Keratinocyte (primary cell): ENCODE measurements around the gene OR1N2. TPM values are rescaled to one million over a fixed set of nuclear protein-coding genes. Genes with fewer than 3 reads are reported as not detected.
"Not testable (repeated sequence)": the region's sequence is repeated elsewhere in the genome, so short reads cannot be mapped to it uniquely, and the experiment has no call there.

Source experiments
- DNase-seq: peaks from one replicate; pipeline ENCODE4 v3.0.0-alpha.2; 2011; ENCODE audit warnings: low read depth, missing footprints, low spot score
- FAIRE-seq: peaks from 2 replicates; lab custom pipeline; 2011; peaks lifted over from hg19 to GRCh38; lab: Jason Lieb, UNC
- H2AFZ ChIP-seq: 2 replicates; pipeline ENCODE4 v1.6.0; 2012; ENCODE audit warnings: low read length, control low read depth, inconsistent platforms; ENCODE audit not compliant: control insufficient read depth
- H3K27ac ChIP-seq: 2 replicates; pipeline ENCODE4 v1.5.1; 2011; ENCODE audit warnings: low read length; ENCODE audit not compliant: control insufficient read depth, insufficient read depth
- H3K27me3 ChIP-seq: 3 replicates; pipeline ENCODE4 v1.6.0; 2011; ENCODE audit warnings: low read length; ENCODE audit not compliant: control insufficient read depth, insufficient read depth; ENCODE audit errors: extremely low read depth
- H3K36me3 ChIP-seq, 2 experiments: 2 replicates in 1 of 2; 3 replicates in 1 of 2; pipeline ENCODE4 v1.5.1; 2011; ENCODE audit warnings: low read length in 2 of 2, mild to moderate bottlenecking in 1 of 2; ENCODE audit not compliant: control insufficient read depth in 2 of 2, insufficient read depth in 2 of 2; ENCODE audit errors: extremely low read depth in 1 of 2
- H3K4me1 ChIP-seq: 3 replicates; pipeline ENCODE4 v1.5.1; 2011; ENCODE audit warnings: low read length; ENCODE audit not compliant: control insufficient read depth, insufficient read depth; ENCODE audit errors: extremely low read depth
- H3K4me2 ChIP-seq: 3 replicates; pipeline ENCODE4 v1.6.0; 2011; ENCODE audit warnings: low read depth, low read length; ENCODE audit not compliant: control insufficient read depth, insufficient read depth; ENCODE audit errors: extremely low read depth
- H3K4me3 ChIP-seq, 3 experiments: fragments of 200-600 bp in 1 of 3; sonication (generic) in 1 of 3; 2 replicates in 2 of 3; 3 replicates in 1 of 3; pipeline ENCODE4 v1.5.1; 2011 to 2016; ENCODE audit warnings: low read length in 3 of 3, mild to moderate bottlenecking in 3 of 3, control low read depth in 2 of 3, inconsistent platforms in 1 of 3, low read depth in 1 of 3, mixed read lengths in 1 of 3, mixed run types in 1 of 3, moderate library complexity in 1 of 3; ENCODE audit not compliant: control insufficient read depth in 2 of 3, insufficient read depth in 2 of 3; ENCODE audit errors: extremely low read depth in 1 of 3
- H3K79me2 ChIP-seq: 2 replicates; pipeline ENCODE4 v1.6.0; 2012; ENCODE audit warnings: low read length; ENCODE audit not compliant: control insufficient read depth, insufficient read depth
- H3K9ac ChIP-seq: 3 replicates; pipeline ENCODE4 v1.6.0; 2011; ENCODE audit warnings: low read length; ENCODE audit not compliant: control insufficient read depth, insufficient read depth; ENCODE audit errors: extremely low read depth
- H3K9me1 ChIP-seq: 3 replicates; pipeline ENCODE4 v1.6.0; 2011; ENCODE audit warnings: low read length; ENCODE audit not compliant: control insufficient read depth, insufficient read depth; ENCODE audit errors: extremely low read depth
- H3K9me3 ChIP-seq: 2 replicates; pipeline ENCODE4 v1.5.1; 2012; ENCODE audit warnings: low read depth, low read length; ENCODE audit not compliant: control insufficient read depth
- H4K20me1 ChIP-seq: 3 replicates; pipeline ENCODE4 v1.6.0; 2011; ENCODE audit warnings: low read length; ENCODE audit not compliant: control insufficient read depth, insufficient read depth; ENCODE audit errors: extremely low read depth
- EZH2 ChIP-seq: IDR thresholded peaks from one replicate; pipeline ENCODE4 v1.6.1; 2012; ENCODE audit warnings: inconsistent platforms, mild to moderate bottlenecking, low read length, moderate library complexity
- dilution Hi-C: fragments of 300-500 bp; cut with MboI; formaldehyde crosslinking; loops from one replicate; pipeline ENCODE4 v1.7.0; 2020; ENCODE audit warnings: low sequenced_read_pairs; ENCODE audit not compliant: extremely low pct_ligation_motif_present
- polyA plus RNA-seq, 5 experiments: library from polyadenylated mRNA; depleted of rRNA in 3 of 5; stranded (reverse) in 3 of 5; stranded (forward) in 1 of 5; unstranded in 1 of 5; fragments of >200 nt; gene quantifications; 1 replicate in 1 of 5; 2 replicates in 3 of 5; 3 replicates in 1 of 5; pipeline versions ENCODE4 v1.2.1 to v1.2.3, GENCODE V29; 2011 to 2012; ENCODE audit warnings: missing spikeins in 2 of 5, low read depth in 1 of 5, low replicate concordance in 1 of 5
- TF ChIP-seq, protein P1 (sequence below), 3 experiments: IDR thresholded peaks in 1 of 3; conservative IDR thresholded peaks in 1 of 3; optimal IDR thresholded peaks in 1 of 3; 2 replicates in 2 of 3; 3 replicates in 1 of 3; pipeline versions ENCODE3 to v1.5.1; 2011; ENCODE audit warnings: low read length in 3 of 3, mild to moderate bottlenecking in 3 of 3, moderate library complexity in 2 of 3, control low read depth in 1 of 3, inconsistent platforms in 1 of 3; ENCODE audit not compliant: insufficient read depth in 2 of 3; ENCODE audit errors: extremely low read depth in 1 of 3

Gene OR1N2
- polyA plus RNA-seq, 1 donor (not counting 4 experiments of a cell fraction or from before 2014, with no cell fraction given), result not detected

DNA sequence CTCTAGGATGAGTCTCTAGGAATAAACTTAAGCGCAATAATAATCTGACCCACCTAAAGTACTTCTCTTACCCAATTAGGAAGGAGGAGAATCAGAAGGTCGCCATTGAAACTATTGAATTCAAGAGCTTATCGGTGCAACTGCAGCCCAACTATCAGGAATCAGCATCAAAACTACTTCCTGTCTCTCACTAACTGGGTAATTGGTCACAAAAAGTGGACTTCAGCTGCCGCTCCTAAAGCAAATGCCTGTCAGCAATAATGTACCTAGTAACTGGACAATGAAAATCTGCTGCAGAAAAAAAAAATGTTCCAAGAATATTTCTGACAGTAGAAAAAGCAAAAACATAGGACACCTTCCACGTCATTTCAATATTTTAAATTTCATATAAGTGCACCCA lies 27.0 kb downstream of the OR1N2 start:
- H3K9me3 ChIP-seq, result no peaks in the 10 kb centered on the region
- H2AFZ ChIP-seq, result no peak overlapping the region
- no peak overlapping the region for H3K9ac ChIP-seq
- H4K20me1 ChIP-seq, result no peaks in the 10 kb centered on the region
- no peak overlapping the region for H3K4me2 ChIP-seq
- no peaks in the 10 kb centered on the region for H3K27me3 ChIP-seq
- H3K27ac ChIP-seq, result no peak overlapping the region
- dilution Hi-C loops, result no loop called here
- TF ChIP-seq EZH2, result no peak
- TF ChIP-seq, protein P1, sequence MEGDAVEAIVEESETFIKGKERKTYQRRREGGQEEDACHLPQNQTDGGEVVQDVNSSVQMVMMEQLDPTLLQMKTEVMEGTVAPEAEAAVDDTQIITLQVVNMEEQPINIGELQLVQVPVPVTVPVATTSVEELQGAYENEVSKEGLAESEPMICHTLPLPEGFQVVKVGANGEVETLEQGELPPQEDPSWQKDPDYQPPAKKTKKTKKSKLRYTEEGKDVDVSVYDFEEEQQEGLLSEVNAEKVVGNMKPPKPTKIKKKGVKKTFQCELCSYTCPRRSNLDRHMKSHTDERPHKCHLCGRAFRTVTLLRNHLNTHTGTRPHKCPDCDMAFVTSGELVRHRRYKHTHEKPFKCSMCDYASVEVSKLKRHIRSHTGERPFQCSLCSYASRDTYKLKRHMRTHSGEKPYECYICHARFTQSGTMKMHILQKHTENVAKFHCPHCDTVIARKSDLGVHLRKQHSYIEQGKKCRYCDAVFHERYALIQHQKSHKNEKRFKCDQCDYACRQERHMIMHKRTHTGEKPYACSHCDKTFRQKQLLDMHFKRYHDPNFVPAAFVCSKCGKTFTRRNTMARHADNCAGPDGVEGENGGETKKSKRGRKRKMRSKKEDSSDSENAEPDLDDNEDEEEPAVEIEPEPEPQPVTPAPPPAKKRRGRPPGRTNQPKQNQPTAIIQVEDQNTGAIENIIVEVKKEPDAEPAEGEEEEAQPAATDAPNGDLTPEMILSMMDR (optimal IDR thresholded peaks at IDR 0.05 in 1 of 3, IDR thresholded peaks at IDR 0.05 in 1 of 3, conservative IDR thresholded peaks at IDR 0.05 in 1 of 3; ENCODE audit: extremely low read depth in 1 of 3, insufficient read depth in 2 of 3, low read length in 3 of 3), result no peak
- H3K4me1 ChIP-seq, result no peaks in the 10 kb centered on the region
- no peaks in the 10 kb centered on the region for H3K36me3 ChIP-seq
- no peak for DNase-seq
- no peak for FAIRE-seq
- H3K4me3 ChIP-seq, result no peak overlapping the region
- no peaks in the 10 kb centered on the region for H3K9me1 ChIP-seq
- H3K79me2 ChIP-seq, result no peaks in the 10 kb centered on the region

DNA sequence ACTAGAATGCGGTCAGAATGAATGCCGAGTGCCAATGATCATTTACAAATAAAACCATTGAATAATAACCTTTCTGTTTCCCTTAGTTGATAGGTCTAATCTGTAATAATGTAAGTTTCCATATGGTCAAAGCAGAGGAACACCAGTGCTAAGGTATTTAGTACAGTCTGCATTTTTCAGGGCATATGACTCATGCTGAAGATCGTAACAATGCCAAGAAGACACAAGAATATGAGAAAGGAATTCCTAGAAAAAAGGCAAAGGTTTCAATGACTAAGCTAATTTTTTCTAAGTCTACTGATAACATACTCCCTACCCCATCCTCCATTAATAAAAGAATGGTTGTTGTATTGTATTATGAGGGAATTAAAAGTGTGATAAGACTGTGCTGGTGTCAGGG lies 27.4 kb downstream of the OR1N2 start:
- Histone ChIP-seq H4K20me1 (no peaks in the 10 kb centered on the region), H3K9me3 (no peaks in the 10 kb centered on the region), H3K9me1 (no peaks in the 10 kb centered on the region), H2AFZ (no peak overlapping the region), H3K4me2 (no peak overlapping the region), H3K36me3 (no peaks in the 10 kb centered on the region), H3K4me1 (no peaks in the 10 kb centered on the region), H3K79me2 (no peaks in the 10 kb centered on the region), H3K27me3 (no peaks in the 10 kb centered on the region), H3K4me3 (no peak overlapping the region), H3K9ac (no peak overlapping the region), H3K27ac (no peak overlapping the region)
- no peak for DNase-seq
- FAIRE-seq, result no peak
- TF ChIP-seq, protein P1 (optimal IDR thresholded peaks at IDR 0.05 in 1 of 3, IDR thresholded peaks at IDR 0.05 in 1 of 3, conservative IDR thresholded peaks at IDR 0.05 in 1 of 3; ENCODE audit: extremely low read depth in 1 of 3, insufficient read depth in 2 of 3, low read length in 3 of 3), result no peak
- TF ChIP-seq EZH2, result no peak
- dilution Hi-C loops, result no loop called here

- H3K4me1 ChIP-seq, H3K27ac ChIP-seq, H3K36me3 ChIP-seq, H3K4me3 ChIP-seq, H3K9me3 ChIP-seq, H3K9ac ChIP-seq, H3K27me3 ChIP-seq, H3K79me2 ChIP-seq, H3K9me1 ChIP-seq, DNase-seq, H4K20me1 ChIP-seq, H3K4me2 ChIP-seq, dilution Hi-C loops, H2AFZ ChIP-seq, FAIRE-seq: not testable (repeated sequence)
These were observed 30.4 kb downstream of the OR1N2 start, which contains the start of gene OR1L8 for GRCh38 chr9:122583284-122583683. TSS of gene OR1L8 (minus strand) at chr9:122583384. CDS start at chr9:122568477, 14,907 bp downstream.
